ENCODE results near the gene NOSTRIN. TPM values are rescaled to one million over a fixed set of nuclear protein-coding genes. Genes with fewer than 3 reads are reported as not detected.

NOSTRIN gene
- total RNA-seq, 1 experiment from 2014 or later, result not detected

DNA sequence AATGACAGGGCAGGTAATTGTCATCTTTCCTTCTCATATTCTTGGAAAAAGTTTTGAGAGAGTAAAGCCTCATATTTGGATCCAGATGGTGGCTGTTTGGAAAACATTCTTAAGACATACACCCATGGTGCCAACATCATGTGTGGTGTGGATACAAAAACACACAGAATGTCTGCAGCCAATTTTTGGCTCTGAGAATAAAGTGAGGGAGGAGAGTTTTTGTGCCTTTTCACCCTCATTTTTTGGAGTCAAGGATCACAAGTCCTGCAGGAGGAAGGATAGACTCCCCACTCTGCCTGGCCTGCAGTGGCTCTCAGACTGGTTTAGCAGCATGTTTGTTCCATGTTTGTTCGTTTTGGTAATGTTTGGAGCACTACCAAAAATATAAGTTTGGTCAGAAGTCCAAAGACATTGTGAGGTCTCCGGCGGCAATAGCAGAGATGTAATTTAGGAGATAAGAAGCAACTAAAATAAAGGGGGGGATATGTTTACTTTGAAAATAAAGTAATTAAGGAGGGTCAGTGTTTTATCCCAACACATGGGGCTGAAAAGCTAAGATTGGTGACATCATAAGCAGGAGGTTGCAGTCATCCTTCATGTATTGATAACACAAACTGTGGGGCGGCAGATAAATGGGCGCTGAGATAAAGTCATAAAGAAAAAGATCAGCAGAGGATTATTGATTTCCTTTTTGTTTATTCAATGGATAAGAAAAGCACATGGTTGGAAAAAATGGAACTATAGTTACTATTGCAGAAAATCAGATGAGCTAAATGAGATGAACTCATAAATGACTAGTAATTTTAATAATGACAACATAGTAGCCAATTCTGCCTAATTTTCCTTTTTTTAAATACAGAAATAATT lies 655 bp downstream of the NOSTRIN start:
- H4K8ac ChIP-seq (replicated peaks; ENCODE audit: insufficient read length, low read depth, low read length), result no peak overlapping the region
- no peak overlapping the region for H3K4ac ChIP-seq (ENCODE audit: low read depth, low read length)
- WGBS (ENCODE audit: extremely low coverage, insufficient read length, low lambda C conversion rate), result no CpG with 5 or more reads among the region's 5 CpGs
- no peaks in the 10 kb centered on the region for H3K79me2 ChIP-seq (ENCODE audit: insufficient read depth, low read length)
- H4K91ac ChIP-seq (ENCODE audit: insufficient read length, low read depth, low read length), result no peak overlapping the region
- Mint-ChIP-seq H3K4me1 (peaks cover 36 to 42% of the 10 kb centered on the region in 2 experiments), H3K36me3 (ENCODE audit: insufficient read depth in 1 of 3, low read depth in 3 of 3) (no peaks in the 10 kb centered on the region), H3K27ac (no peak overlapping the region), H3K27me3 (ENCODE audit: low read depth) (peaks cover 12% of the 10 kb centered on the region), H3K4me3 (no peak overlapping the region), H3K9me3 (no peaks in the 10 kb centered on the region)
- no peak overlapping the region for H3K14ac ChIP-seq (ENCODE audit: insufficient read depth, low read length)
- no peak overlapping the region for H3K4me2 ChIP-seq (ENCODE audit: insufficient read depth, insufficient read length, low read length)
- H3K9ac ChIP-seq (ENCODE audit: extremely low read depth, insufficient read length, low read length), result no peak overlapping the region
- no peak overlapping the region for H3K27ac ChIP-seq (ENCODE audit: insufficient read length, low read depth, low read length)
- no peak overlapping the region for H2BK120ac ChIP-seq (ENCODE audit: low read depth, low read length, poor library complexity, severe bottlenecking)
- no peak overlapping the region for H2BK15ac ChIP-seq (ENCODE audit: low read depth, low read length)
- no peaks in the 10 kb centered on the region for H3K27me3 ChIP-seq (ENCODE audit: insufficient read depth, low read length)
- no peak overlapping the region for H3K18ac ChIP-seq (ENCODE audit: insufficient read length, low read depth, low read length)
- H2BK5ac ChIP-seq (ENCODE audit: insufficient read length, low read length), result no peak overlapping the region
- H2AFZ ChIP-seq (ENCODE audit: low read length), result no peak overlapping the region
- H2AK5ac ChIP-seq (ENCODE audit: insufficient read length, low read length), result no peak overlapping the region
- no peaks in the 10 kb centered on the region for H3K79me1 ChIP-seq (ENCODE audit: insufficient read depth, low read depth, low read length, poor library complexity, severe bottlenecking)
- no peak overlapping the region for H4K5ac ChIP-seq (ENCODE audit: insufficient read length, low read depth, low read length)
- TF ChIP-seq, protein P1, sequence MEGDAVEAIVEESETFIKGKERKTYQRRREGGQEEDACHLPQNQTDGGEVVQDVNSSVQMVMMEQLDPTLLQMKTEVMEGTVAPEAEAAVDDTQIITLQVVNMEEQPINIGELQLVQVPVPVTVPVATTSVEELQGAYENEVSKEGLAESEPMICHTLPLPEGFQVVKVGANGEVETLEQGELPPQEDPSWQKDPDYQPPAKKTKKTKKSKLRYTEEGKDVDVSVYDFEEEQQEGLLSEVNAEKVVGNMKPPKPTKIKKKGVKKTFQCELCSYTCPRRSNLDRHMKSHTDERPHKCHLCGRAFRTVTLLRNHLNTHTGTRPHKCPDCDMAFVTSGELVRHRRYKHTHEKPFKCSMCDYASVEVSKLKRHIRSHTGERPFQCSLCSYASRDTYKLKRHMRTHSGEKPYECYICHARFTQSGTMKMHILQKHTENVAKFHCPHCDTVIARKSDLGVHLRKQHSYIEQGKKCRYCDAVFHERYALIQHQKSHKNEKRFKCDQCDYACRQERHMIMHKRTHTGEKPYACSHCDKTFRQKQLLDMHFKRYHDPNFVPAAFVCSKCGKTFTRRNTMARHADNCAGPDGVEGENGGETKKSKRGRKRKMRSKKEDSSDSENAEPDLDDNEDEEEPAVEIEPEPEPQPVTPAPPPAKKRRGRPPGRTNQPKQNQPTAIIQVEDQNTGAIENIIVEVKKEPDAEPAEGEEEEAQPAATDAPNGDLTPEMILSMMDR (conservative IDR thresholded peaks at IDR 0.05), result no peak
- no peaks in the 10 kb centered on the region for H3K9me3 ChIP-seq (ENCODE audit: control insufficient read depth, low read depth, low read length)
- no peak overlapping the region for H2BK12ac ChIP-seq (ENCODE audit: insufficient read length, low read depth, low read length)
- H3K23me2 ChIP-seq (ENCODE audit: insufficient read length, low read depth, low read length, poor library complexity, severe bottlenecking), result no peaks in the 10 kb centered on the region
- H3K23ac ChIP-seq (ENCODE audit: insufficient read length, low read depth, low read length), result no peak overlapping the region
- H3K56ac ChIP-seq (ENCODE audit: insufficient read length, low read depth, low read length), result no peak overlapping the region
- H3T11ph ChIP-seq (ENCODE audit: low read length), result no peak overlapping the region
- peaks cover 25% of the 10 kb centered on the region; the same call in 1 of the 2 replicates for H3K4me1 ChIP-seq (ENCODE audit: insufficient read depth, low read length)
- no peak overlapping the region for H2BK20ac ChIP-seq (ENCODE audit: low read depth, low read length, poor library complexity, severe bottlenecking)
- DNase-seq, result no peak
- H4K20me1 ChIP-seq (ENCODE audit: control insufficient read depth, insufficient read depth, insufficient read length), result no peaks in the 10 kb centered on the region

All from H9 (cell line).